Activated naive CD4-positive, alpha-beta T cell treated with anti-CD3 and anti-CD28 coated beads, Interleukin-2, amount 10 ng/mL, durations not matched to agents 7 days and 5 days (primary cell): ENCODE measurements around the gene ZDBF2.
"Not testable (repeated sequence)": the region's sequence is repeated elsewhere in the genome, so short reads cannot be mapped to it uniquely, and the experiment has no call there.

Experiments
- CTCF ChIA-PET: fragments of 350-600 bp; sonication (Branson Sonifier 250); formaldehyde crosslinking; loops from one replicate; lab custom pipeline; 2021; ENCODE audit warnings: antibody characterized with exemption; lab: Charles Lee
- DNase-seq: peaks from one replicate; pipeline ENCODE4 v3.0.0-alpha.2; 2020
- H3K27ac Mint-ChIP-seq: one replicate; pipeline ENCODE4 v1.8.0; 2021; ENCODE audit warnings: mild to moderate bottlenecking, moderate library complexity, mixed read lengths
- H3K27me3 Mint-ChIP-seq: one replicate; pipeline ENCODE4 v1.8.0; 2021; ENCODE audit warnings: mild to moderate bottlenecking, mixed read lengths
- H3K36me3 Mint-ChIP-seq: one replicate; pipeline ENCODE4 v1.8.0; 2021; ENCODE audit warnings: mixed read lengths
- H3K4me1 Mint-ChIP-seq: one replicate; pipeline ENCODE4 v1.8.0; 2021; ENCODE audit warnings: mixed read lengths
- H3K4me3 Mint-ChIP-seq: one replicate; pipeline ENCODE4 v1.8.0; 2021; ENCODE audit warnings: mild to moderate bottlenecking, moderate library complexity, mixed read lengths
- H3K9me3 Mint-ChIP-seq: one replicate; pipeline ENCODE4 v1.8.0; 2021; ENCODE audit warnings: mixed read lengths

ZDBF2 gene

GRCh38 chr2:206253125-206253776 lies 21.2 kb upstream of the ZDBF2 start:
- no peak overlapping the region for H3K4me3 Mint-ChIP-seq
- CTCF ChIA-PET = no interaction called here
- H3K27me3 Mint-ChIP-seq = peaks cover 86% of the 10 kb centered on the region
- H3K4me1 Mint-ChIP-seq = peaks cover 16% of the 10 kb centered on the region
- no peaks in the 10 kb centered on the region for H3K36me3 Mint-ChIP-seq
- H3K27ac Mint-ChIP-seq = no peak overlapping the region
- DNase-seq = no peak
- H3K9me3 Mint-ChIP-seq = peaks cover 6% of the 10 kb centered on the region

DNA sequence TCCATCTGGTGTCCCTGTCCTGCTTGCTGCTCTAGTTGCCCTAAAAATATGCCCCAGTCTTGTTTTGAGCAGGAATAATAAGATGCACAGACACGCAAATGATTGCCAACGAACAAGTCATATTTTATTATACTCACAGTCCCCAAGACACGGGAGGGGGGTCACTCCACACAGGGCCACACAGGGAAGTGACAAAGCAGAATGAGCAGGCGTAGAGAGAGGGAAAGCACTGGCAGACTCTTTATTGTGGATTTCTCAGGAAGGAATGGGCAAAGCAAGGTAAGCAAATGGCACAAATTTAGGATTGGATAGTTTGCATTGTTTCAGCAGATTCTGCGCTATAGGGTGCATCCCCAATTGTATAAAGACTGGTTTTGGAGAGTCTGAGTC lies 20.7 kb upstream of the ZDBF2 start:
- CTCF ChIA-PET = no interaction called here
- Mint-ChIP-seq H3K4me3 (no peak overlapping the region), H3K36me3 (no peaks in the 10 kb centered on the region), H3K27me3 (peaks cover 90% of the 10 kb centered on the region), H3K4me1 (peaks cover 16% of the 10 kb centered on the region), H3K27ac (no peak overlapping the region), H3K9me3 (peaks cover 6% of the 10 kb centered on the region)
- DNase-seq = no peak

GRCh38 chr2:206255003-206255402 lies 19.5 kb upstream of the ZDBF2 start:
- no peak overlapping the region for H3K4me3 Mint-ChIP-seq
- CTCF ChIA-PET = no interaction called here
- H3K27me3 Mint-ChIP-seq = peaks cover 95% of the 10 kb centered on the region
- DNase-seq = no peak
- no peak overlapping the region for H3K27ac Mint-ChIP-seq
- H3K9me3 Mint-ChIP-seq = peaks cover 6% of the 10 kb centered on the region
- peaks cover 16% of the 10 kb centered on the region for H3K4me1 Mint-ChIP-seq
- H3K36me3 Mint-ChIP-seq = no peaks in the 10 kb centered on the region

DNA sequence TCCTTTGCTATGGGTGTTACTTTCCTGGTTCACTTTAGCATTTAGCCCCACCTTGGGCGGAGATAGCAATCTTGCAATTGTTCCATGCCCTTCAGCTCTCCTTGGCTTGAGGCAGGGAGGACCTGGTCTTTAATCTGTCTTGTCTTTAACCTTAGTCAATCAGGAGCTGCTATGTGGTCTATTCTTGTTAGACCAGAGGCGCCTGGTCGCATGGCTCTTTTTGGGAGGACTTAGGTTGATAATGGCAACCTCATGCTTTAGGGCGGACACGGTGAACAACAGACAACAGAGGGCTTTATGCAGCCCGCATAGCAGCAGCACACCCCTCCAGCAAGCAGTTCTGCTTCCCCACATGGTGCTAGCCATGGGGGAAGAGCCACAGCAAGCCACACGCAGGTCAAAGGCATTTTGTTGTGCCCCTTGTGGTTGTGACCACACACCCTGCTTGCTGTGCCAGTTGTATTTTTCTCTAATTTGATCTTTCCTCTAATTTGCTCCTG lies 17.7 kb upstream of the ZDBF2 start:
- Mint-ChIP-seq H3K27ac (no peak overlapping the region), H3K4me3 (no peak overlapping the region), H3K36me3 (no peaks in the 10 kb centered on the region), H3K4me1 (peaks cover 5% of the 10 kb centered on the region), H3K27me3 (peaks cover 95% of the 10 kb centered on the region), H3K9me3 (peaks cover 4% of the 10 kb centered on the region)
- CTCF ChIA-PET = no interaction called here
- no peak for DNase-seq

DNA sequence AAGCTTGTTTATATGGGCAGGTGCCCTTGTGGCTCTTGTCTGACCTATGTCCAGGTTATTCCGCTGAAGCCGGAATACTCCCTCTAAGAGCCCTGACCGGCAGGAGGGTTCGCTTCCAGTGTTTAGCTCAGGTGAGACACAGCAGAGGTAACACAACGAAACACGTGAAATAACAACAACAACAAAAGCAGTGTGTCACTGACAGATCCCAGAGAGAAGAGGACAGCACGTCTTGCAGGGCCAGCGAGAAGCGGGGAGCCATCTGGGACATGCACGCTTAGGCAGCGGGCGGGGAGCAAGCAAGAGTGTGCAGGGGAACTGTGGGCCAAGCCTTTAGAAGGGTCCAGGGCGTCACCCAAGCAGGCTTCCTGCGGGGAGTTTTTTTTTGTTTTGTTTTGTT lies 17.1 kb upstream of the ZDBF2 start:
- Mint-ChIP-seq H3K4me3 (no peak overlapping the region), H3K9me3 (peaks cover 1% of the 10 kb centered on the region), H3K36me3 (no peaks in the 10 kb centered on the region), H3K27ac (peak overlapping the region; percentile 46), H3K27me3 (peaks cover 93% of the 10 kb centered on the region), H3K4me1 (peaks cover 5% of the 10 kb centered on the region)
- CTCF ChIA-PET = no interaction called here
- DNase-seq = no peak

DNA sequence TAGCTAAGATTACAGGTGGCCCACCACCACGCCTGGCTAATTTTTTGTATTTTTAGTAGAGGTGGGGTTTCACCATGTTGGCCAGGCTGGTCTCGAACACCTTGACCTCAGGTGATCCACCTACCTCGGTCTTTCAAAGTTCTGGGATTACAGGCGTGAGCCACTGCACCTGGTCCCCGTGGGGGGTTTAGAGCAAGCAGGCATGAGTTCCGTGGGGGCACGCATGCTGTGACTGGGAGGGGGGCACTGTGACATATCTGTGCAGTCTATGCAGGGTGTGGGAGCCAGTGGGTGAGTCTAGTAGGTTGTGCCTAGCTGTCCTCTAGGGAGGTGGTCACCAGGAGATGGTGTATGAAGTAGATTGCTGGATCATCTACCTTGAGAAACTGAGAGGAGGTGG lies 16.6 kb upstream of the ZDBF2 start:
- peaks cover 5% of the 10 kb centered on the region for H3K4me1 Mint-ChIP-seq
- no peak overlapping the region for H3K4me3 Mint-ChIP-seq
- peaks cover 94% of the 10 kb centered on the region for H3K27me3 Mint-ChIP-seq
- no peak overlapping the region for H3K27ac Mint-ChIP-seq
- no peaks in the 10 kb centered on the region for H3K36me3 Mint-ChIP-seq
- CTCF ChIA-PET = no interaction called here
- H3K9me3 Mint-ChIP-seq = no peaks in the 10 kb centered on the region
- no peak for DNase-seq

GRCh38 chr2:206258615-206259014 lies 15.8 kb upstream of the ZDBF2 start:
- H3K9me3 Mint-ChIP-seq, H3K27ac Mint-ChIP-seq, H3K4me1 Mint-ChIP-seq, H3K36me3 Mint-ChIP-seq, H3K4me3 Mint-ChIP-seq, DNase-seq, CTCF ChIA-PET: not testable (repeated sequence)
- peaks cover 94% of the 10 kb centered on the region for H3K27me3 Mint-ChIP-seq

GRCh38 chr2:206259376-206260187 lies 14.9 kb upstream of the ZDBF2 start:
- Mint-ChIP-seq H3K4me1 (peaks cover 9% of the 10 kb centered on the region), H3K9me3 (no peaks in the 10 kb centered on the region), H3K27me3 (peaks cover 94% of the 10 kb centered on the region), H3K36me3 (no peaks in the 10 kb centered on the region), H3K4me3 (no peak overlapping the region), H3K27ac (no peak overlapping the region)
- DNase-seq = no peak
- CTCF ChIA-PET = interaction anchor here (0.6 to 1.0 kb wide), 3 partner anchors 39 to 255 kb away, joined by 3 read pairs; no protein-coding TSS in a partner anchor

DNA sequence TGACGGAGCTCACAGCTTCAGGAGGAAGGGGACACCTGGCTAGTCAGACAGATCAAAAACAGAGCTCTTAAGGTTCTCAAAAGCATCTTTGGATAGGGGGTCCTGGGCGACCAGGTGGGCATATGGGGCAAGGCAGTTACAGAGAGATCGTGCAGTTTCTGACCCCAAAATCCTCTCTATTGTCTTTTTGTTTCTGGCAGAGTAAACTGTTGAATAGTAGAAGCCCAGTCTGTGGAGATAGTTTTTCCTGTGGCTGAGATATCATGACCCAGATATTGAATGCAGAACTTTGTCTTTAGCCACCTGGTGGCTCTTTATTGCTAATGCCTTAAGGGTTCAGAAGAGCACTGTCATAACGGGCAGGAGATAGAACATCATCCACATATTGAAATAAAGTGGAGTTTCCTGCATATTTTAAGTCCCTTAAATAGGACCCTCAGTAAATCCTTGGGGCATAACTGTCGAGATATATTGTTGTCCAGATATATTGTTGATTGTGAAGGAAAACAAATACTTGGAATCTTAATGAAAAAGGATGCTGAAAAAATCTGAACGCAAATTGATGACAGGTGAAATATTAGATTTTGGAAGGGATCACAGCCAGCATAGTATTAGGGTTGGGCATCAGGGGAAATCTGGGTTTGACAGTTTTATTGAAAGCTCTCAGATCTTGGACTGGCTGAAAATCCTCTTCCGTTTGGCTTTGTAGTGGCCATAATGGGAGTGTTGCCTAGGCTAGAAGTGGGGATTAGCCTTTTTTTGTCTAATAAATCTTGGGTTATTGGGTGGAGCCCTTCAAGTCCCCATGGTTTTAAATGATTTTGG lies 14.1 kb upstream of the ZDBF2 start:
- Mint-ChIP-seq H3K9me3 (no peaks in the 10 kb centered on the region), H3K27me3 (peaks cover 94% of the 10 kb centered on the region), H3K27ac (no peak overlapping the region), H3K36me3 (no peaks in the 10 kb centered on the region), H3K4me1 (peaks cover 9% of the 10 kb centered on the region), H3K4me3 (no peak overlapping the region)
- CTCF ChIA-PET = interaction anchor here (1.0 kb wide), 2 partner anchors 228 to 256 kb away, joined by 3 read pairs; no protein-coding TSS in a partner anchor
- DNase-seq = no peak

GRCh38 chr2:206263959-206264603 lies 10.4 kb upstream of the ZDBF2 start:
- Mint-ChIP-seq H3K27ac (no peak overlapping the region), H3K4me3 (no peak overlapping the region)
- CTCF ChIA-PET = no interaction called here

DNA sequence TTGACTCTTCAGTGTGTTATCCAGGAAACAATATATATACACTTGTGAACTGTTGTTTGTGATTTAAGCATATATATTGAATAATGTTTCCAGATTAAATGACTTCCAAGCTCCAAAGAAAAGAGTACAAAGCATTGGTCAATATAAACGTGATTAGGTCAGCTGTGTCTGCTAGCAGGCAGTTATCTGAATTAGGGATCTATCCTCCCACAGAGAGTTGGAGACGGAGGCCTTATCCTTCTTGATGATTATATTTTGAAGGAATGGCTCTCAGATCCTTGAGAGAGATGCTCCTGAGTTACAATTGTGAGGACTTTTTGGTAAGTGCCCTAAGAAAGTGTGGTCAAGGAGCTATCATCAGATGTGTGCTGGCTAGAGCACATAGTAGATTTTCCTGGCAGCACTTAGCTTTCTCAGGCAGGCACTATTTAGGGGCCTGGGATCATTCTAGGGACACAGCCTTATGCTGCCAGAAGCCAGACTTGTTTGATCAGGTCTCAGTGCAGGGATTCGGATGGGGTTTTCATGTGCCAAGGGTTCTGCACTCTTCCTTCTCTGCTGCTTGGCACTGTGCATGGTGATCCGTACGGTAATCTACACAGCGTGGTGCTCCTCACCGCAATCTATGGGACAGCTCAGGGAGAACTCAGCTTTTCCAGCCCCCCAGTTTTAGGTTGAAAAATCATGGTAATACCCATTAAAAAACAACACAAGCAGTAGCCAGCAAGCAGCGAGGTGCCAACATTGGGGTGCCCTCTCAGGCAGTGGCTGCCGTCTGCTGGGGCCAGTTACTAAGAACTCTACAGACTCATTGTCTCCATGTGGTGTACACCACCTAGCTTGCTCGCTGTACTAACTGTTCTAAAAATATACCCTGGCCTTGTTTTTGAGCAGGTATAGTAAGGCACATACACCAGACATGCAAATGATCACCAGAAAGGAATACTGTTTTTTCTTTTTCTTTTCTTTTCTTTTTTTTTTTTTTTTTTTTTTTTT lies 8.0 kb upstream of the ZDBF2 start:
- no peak overlapping the region for H3K4me3 Mint-ChIP-seq
- H3K9me3 Mint-ChIP-seq = no peaks in the 10 kb centered on the region
- no peaks in the 10 kb centered on the region for H3K36me3 Mint-ChIP-seq
- H3K27ac Mint-ChIP-seq = no peak overlapping the region
- DNase-seq = no peak
- CTCF ChIA-PET = no interaction called here
- H3K27me3 Mint-ChIP-seq = peaks cover 92% of the 10 kb centered on the region
- peaks cover 4% of the 10 kb centered on the region for H3K4me1 Mint-ChIP-seq

More at GRCh38 chr2:206263959-206264603, 10.4 kb upstream of the ZDBF2 start:
- no peaks in the 10 kb centered on the region for H3K36me3 Mint-ChIP-seq
- no peaks in the 10 kb centered on the region for H3K9me3 Mint-ChIP-seq
- peaks cover 92% of the 10 kb centered on the region for H3K27me3 Mint-ChIP-seq
- DNase-seq = no peak
- peaks cover 6% of the 10 kb centered on the region for H3K4me1 Mint-ChIP-seq

DNA sequence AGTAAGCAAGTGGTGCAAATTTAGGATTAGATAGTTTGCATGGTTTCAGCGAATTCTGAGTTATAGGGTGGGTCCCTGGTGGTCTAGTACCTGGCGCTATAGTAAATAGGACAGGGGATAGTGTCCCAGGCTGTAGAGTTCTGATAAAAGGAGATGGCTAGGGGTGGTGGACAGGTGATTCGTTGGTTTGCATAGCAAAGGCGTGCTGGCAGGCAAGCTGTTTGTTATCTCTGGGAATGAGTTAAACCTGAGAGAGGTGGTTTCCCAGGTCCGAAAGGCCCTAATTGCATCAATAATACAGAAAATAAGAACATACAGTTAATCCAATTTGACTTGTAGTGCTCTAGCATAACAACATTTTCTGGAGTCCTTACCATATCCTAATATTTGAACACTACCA lies 6.9 kb upstream of the ZDBF2 start:
- Mint-ChIP-seq H3K4me3 (no peak overlapping the region), H3K4me1 (peaks cover 4% of the 10 kb centered on the region), H3K27ac (no peak overlapping the region), H3K27me3 (peaks cover 92% of the 10 kb centered on the region), H3K36me3 (no peaks in the 10 kb centered on the region), H3K9me3 (no peaks in the 10 kb centered on the region)
- CTCF ChIA-PET = no interaction called here
- DNase-seq = no peak

GRCh38 chr2:206271065-206271464 lies 3.4 kb upstream of the ZDBF2 start:
- H3K4me1 Mint-ChIP-seq = peaks cover 15% of the 10 kb centered on the region
- no peak overlapping the region for H3K27ac Mint-ChIP-seq
- H3K27me3 Mint-ChIP-seq = peaks cover 84% of the 10 kb centered on the region
- peaks cover under 1% of the 10 kb centered on the region for H3K36me3 Mint-ChIP-seq
- DNase-seq = no peak
- CTCF ChIA-PET = no interaction called here
- no peaks in the 10 kb centered on the region for H3K9me3 Mint-ChIP-seq
- no peak overlapping the region for H3K4me3 Mint-ChIP-seq
